Common myeloid progenitor, CD34-positive (primary cell): Measurements from ENCODE around the gene PHACTR4.
"Not testable (repeated sequence)": the region's sequence is repeated elsewhere in the genome, so short reads cannot be mapped to it uniquely, and the experiment has no call there.

Source experiments
- CTCF ChIA-PET: fragments of 350-600 bp; sonication (Branson Sonifier 250); formaldehyde crosslinking; loops from one replicate; lab custom pipeline; 2021; ENCODE audit warnings: antibody characterized with exemption; lab: Charles Lee
- POLR2A ChIA-PET: fragments of 350-600 bp; sonication (Branson Sonifier 250); formaldehyde crosslinking; loops from one replicate; lab custom pipeline; 2021; ENCODE audit warnings: antibody characterized with exemption; lab: Charles Lee
- DNase-seq, 3 donors: peaks; one replicate each; pipeline versions ENCODE4 v3.0.0 to v3.0.0-alpha.2; 2013
- H3K27ac ChIP-seq, 2 experiments: 1 replicate in 1 of 2; 2 replicates in 1 of 2; pipeline ENCODE4 v1.7.0; 2013; ENCODE audit warnings: inconsistent platforms in 2 of 2, low read length in 2 of 2, mild to moderate bottlenecking in 2 of 2, low read depth in 1 of 2, moderate library complexity in 1 of 2; ENCODE audit not compliant: severe bottlenecking in 2 of 2, insufficient read depth in 1 of 2, poor library complexity in 1 of 2
- H3K27me3 ChIP-seq, 5 experiments: replicated peaks in 2 of 5; 1 replicate in 3 of 5; 2 replicates in 2 of 5; pipeline versions ENCODE4 v1.6.1 to v1.7.0; 2013; ENCODE audit warnings: low read length in 4 of 5, mild to moderate bottlenecking in 2 of 5, moderate library complexity in 2 of 5, inconsistent platforms in 1 of 5; ENCODE audit not compliant: insufficient read depth in 5 of 5, control insufficient read depth in 4 of 5
- H3K36me3 ChIP-seq, 4 experiments: 1 replicate in 2 of 4; 2 replicates in 2 of 4; pipeline versions ENCODE4 v1.6.1 to v1.7.0; 2013; ENCODE audit warnings: low read length in 3 of 4, control low read depth in 1 of 4, mild to moderate bottlenecking in 1 of 4; ENCODE audit not compliant: control insufficient read depth in 4 of 4, insufficient read depth in 4 of 4
- H3K4me1 ChIP-seq, 4 experiments: 1 replicate in 3 of 4; 2 replicates in 1 of 4; pipeline versions ENCODE4 v1.6.1 to v1.7.1; 2013; ENCODE audit warnings: low read length in 3 of 4, mild to moderate bottlenecking in 3 of 4, control low read depth in 1 of 4, inconsistent platforms in 1 of 4, moderate library complexity in 1 of 4; ENCODE audit not compliant: control insufficient read depth in 4 of 4, insufficient read depth in 4 of 4; ENCODE audit errors: control extremely low read depth in 1 of 4
- H3K4me3 ChIP-seq, 7 experiments: 1 replicate in 4 of 7; 2 replicates in 3 of 7; pipeline versions ENCODE4 v1.5.1 to v1.7.0; 2013; ENCODE audit warnings: mild to moderate bottlenecking in 7 of 7, low read length in 6 of 7, moderate library complexity in 6 of 7, inconsistent platforms in 2 of 7, low read depth in 2 of 7, control low read depth in 1 of 7; ENCODE audit not compliant: insufficient read depth in 4 of 7, control insufficient read depth in 1 of 7; ENCODE audit errors: extremely low read depth in 1 of 7
- H3K9me3 ChIP-seq, 5 experiments: 1 replicate in 4 of 5; 2 replicates in 1 of 5; pipeline versions ENCODE4 v1.6.1 to v1.7.1; 2013; ENCODE audit warnings: low read length in 4 of 5, mild to moderate bottlenecking in 2 of 5, inconsistent platforms in 1 of 5, low read depth in 1 of 5, moderate library complexity in 1 of 5; ENCODE audit not compliant: control insufficient read depth in 4 of 5, insufficient read depth in 2 of 5; ENCODE audit errors: control extremely low read depth in 1 of 5
- WGBS: methylation state at CpG from one replicate; pipeline ENCODE4 v1.1.5; 2013; ENCODE audit not compliant: insufficient coverage; 5-methylcytosine and 5-hydroxymethylcytosine counted together

Gene PHACTR4

GRCh38 chr1:28541414-28542015, 172.0 kb downstream of the PHACTR4 start:
- H3K27me3 ChIP-seq, H3K27ac ChIP-seq, DNase-seq, H3K4me1 ChIP-seq, H3K9me3 ChIP-seq, H3K4me3 ChIP-seq: not testable (repeated sequence)
- 96% methylated on average over 6 of the region's 8 CpGs for WGBS
- ChIA-PET CTCF (interaction anchor here (0.9 kb wide), 1 partner anchor 275 kb away, joined by 3 read pairs; no protein-coding TSS in a partner anchor), POLR2A (interaction anchor here (0.7 kb wide), 1 partner anchor 99 kb away, joined by 4 read pairs; no protein-coding TSS in a partner anchor)
- peaks cover 4 to 22% (median 17%) of the 10 kb centered on the region in 4 experiments for H3K36me3 ChIP-seq

DNA sequence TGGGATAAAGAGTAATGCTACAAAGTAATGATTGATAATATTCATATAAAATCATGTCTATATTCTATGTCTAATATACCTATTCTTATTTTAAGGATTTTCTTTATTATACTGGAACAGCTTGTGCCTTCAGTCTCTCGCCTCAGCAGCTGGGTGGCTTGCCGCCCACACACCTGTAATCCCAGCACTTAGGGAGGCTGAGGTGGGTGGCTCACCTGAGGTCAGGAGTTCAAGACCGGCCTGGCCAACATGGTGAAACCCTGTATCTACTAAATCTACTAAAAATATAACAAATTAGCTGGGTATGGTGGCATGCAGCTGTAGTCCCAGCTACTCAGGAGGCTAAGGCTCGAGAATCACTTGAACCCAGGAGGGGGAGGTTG, 175.7 kb downstream of the PHACTR4 start:
- Histone ChIP-seq H3K4me1 (no peaks in the 10 kb centered on the region), H3K27ac (no peak overlapping the region), H3K36me3 (no peaks in the 10 kb centered on the region), H3K9me3 (no peaks in the 10 kb centered on the region), H3K27me3 (no peaks in the 10 kb centered on the region), H3K4me3 (no peak overlapping the region)
- ChIA-PET POLR2A (no interaction called here), CTCF (interaction anchor here (0.6 to 1.0 kb wide), 2 partner anchors 8 to 87 kb away, joined by 3 to 4 read pairs; partner anchors contain the start of gene TRNAU1AP)
- WGBS, result 100% methylated on average over 2 of the region's 4 CpGs
- no peak for DNase-seq

DNA sequence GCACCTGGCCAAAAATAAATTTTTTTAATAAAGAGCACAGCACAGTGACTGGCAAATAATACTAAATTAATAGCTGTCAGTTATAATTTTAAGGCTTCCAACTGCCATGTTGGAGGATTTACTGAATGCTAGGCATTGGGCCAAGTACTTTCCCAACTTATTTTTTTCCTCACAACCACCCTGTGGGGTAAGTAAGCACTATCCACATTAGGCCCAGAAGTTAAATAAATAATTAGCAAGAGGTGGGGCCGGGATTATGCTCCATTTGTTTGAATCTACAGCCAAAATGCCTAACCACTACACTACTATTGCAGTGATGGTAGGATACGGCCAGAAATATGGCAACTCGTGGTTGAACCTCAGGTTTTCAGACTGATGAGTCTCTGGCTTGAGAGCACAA, 178.8 kb downstream of the PHACTR4 start:
- ChIA-PET CTCF (interaction anchor here (0.9 to 1.5 kb wide), 2 partner anchors 11 to 24 kb away, joined by 3 read pairs; no protein-coding TSS in a partner anchor), POLR2A (interaction anchor here (0.6 kb wide), 1 partner anchor 45 kb away, joined by 3 read pairs; no protein-coding TSS in a partner anchor)
- WGBS, result no CpG with 5 or more reads among the region's 3 CpGs

More for the DNA sequence above, 178.8 kb downstream of the PHACTR4 start:
- Histone ChIP-seq H3K27ac (no peak overlapping the region), H3K36me3 (no peaks in the 10 kb centered on the region), H3K4me1 (peaks cover 0 to 8% (median 6%) of the 10 kb centered on the region in 4 experiments), H3K9me3 (no peaks in the 10 kb centered on the region), H3K4me3 (no peak overlapping the region), H3K27me3 (no peaks in the 10 kb centered on the region)
- no peak for DNase-seq
